Suppressor macrophage treated with lipopolysaccharide for 1 hour (primary cell): ENCODE measurements around the gene PNMA1.
"Not testable (repeated sequence)": the region's sequence is repeated elsewhere in the genome, so short reads cannot be mapped to it uniquely, and the experiment has no call there.

Experiments used
- DNase-seq, 3 donors: peaks; one replicate each; pipeline ENCODE4 v3.0.0-alpha.2; 2020 to 2022

The PNMA1 gene

GRCh38 chr14:73714656-73715081 lies 485 bp upstream of the PNMA1 start:
- no peak for DNase-seq

- DNase-seq = peak in 1 of 3 donors; percentile 7
Observed at GRCh38 chr14:73713206-73713802, 880 bp downstream of the PNMA1 start.

- DNase-seq = peak; percentile 34 to 54 (median 52)
Observed at GRCh38 chr14:73712540-73713180, 1.5 kb downstream of the PNMA1 start.

GRCh38 chr14:73712071-73712506 lies 2.1 kb downstream of the PNMA1 start:
- peak in 1 of 3 donors; percentile 34 for DNase-seq

GRCh38 chr14:73710737-73711136 lies 3.4 kb downstream of the PNMA1 start:
- no peak for DNase-seq

- no peak for DNase-seq
Observed at GRCh38 chr14:73709904-73710469, 4.2 kb downstream of the PNMA1 start.

GRCh38 chr14:73708076-73708475 lies 6.1 kb downstream of the PNMA1 start:
- DNase-seq = not testable (repeated sequence)

GRCh38 chr14:73700325-73700724 lies 13.9 kb downstream of the PNMA1 start:
- DNase-seq = no peak

- peak; percentile 54 to 85 (median 80) for DNase-seq
Observed at GRCh38 chr14:73696466-73697400, 17.5 kb downstream of the PNMA1 start.

GRCh38 chr14:73695997-73696396 lies 18.2 kb downstream of the PNMA1 start:
- peak in 1 of 3 donors; percentile 50 for DNase-seq

GRCh38 chr14:73695082-73695481 lies 19.1 kb downstream of the PNMA1 start:
- DNase-seq = no peak

- DNase-seq = no peak
Observed at GRCh38 chr14:73694083-73694482, 20.1 kb downstream of the PNMA1 start.

GRCh38 chr14:73686901-73687300 lies 27.3 kb downstream of the PNMA1 start:
- DNase-seq = no peak

GRCh38 chr14:73685328-73685727 lies 28.9 kb downstream of the PNMA1 start:
- DNase-seq = no peak

- DNase-seq = no peak
Observed at GRCh38 chr14:73684627-73685026, 29.6 kb downstream of the PNMA1 start.

- no peak for DNase-seq
Observed at GRCh38 chr14:73680821-73681220, 33.4 kb downstream of the PNMA1 start.

GRCh38 chr14:73678698-73679097 lies 35.5 kb downstream of the PNMA1 start:
- no peak for DNase-seq

- DNase-seq = no peak
Observed at GRCh38 chr14:73674986-73675385, 39.2 kb downstream of the PNMA1 start.

- DNase-seq = no peak
Observed at GRCh38 chr14:73667854-73668253, 46.3 kb downstream of the PNMA1 start.

GRCh38 chr14:73666583-73666982 lies 47.6 kb downstream of the PNMA1 start:
- no peak for DNase-seq

GRCh38 chr14:73665130-73665529 lies 49.1 kb downstream of the PNMA1 start:
- no peak for DNase-seq

- no peak for DNase-seq
Observed at GRCh38 chr14:73663548-73664212, 50.5 kb downstream of the PNMA1 start.
